T-helper 1 cell (primary cell): Measurements from ENCODE around the gene CD300E.
"Not testable (repeated sequence)": the region's sequence is repeated elsewhere in the genome, so short reads cannot be mapped to it uniquely, and the experiment has no call there.

Experiments
- DNase-seq, 5 donors: peaks; one replicate each; pipeline ENCODE4 v3.0.0-alpha.2; 2012 to 2020

The CD300E gene

DNA sequence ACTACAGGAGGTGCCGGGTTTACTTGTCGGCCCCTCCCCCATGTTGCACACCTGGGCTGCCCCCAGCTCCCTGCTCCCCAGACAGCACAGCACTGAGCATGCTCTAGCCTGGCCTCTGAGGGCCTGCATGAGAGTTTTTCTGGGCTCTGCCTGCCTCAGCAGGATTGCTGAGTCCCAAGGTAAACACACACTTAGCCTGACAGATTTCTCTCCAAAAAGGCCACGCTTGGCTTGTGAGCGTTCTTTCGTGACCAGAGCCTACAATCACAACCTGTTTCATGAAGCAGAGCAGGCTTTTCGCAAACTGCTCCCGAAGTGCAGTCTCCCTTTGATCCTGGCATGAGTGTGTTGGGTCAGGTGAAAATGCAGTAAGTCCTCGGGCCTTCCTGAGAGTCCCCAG lies 9.8 kb upstream of the CD300E start:
- DNase-seq, result no peak

GRCh38 chr17:74632617-74633016 lies 9.1 kb upstream of the CD300E start:
- DNase-seq, result no peak

DNA sequence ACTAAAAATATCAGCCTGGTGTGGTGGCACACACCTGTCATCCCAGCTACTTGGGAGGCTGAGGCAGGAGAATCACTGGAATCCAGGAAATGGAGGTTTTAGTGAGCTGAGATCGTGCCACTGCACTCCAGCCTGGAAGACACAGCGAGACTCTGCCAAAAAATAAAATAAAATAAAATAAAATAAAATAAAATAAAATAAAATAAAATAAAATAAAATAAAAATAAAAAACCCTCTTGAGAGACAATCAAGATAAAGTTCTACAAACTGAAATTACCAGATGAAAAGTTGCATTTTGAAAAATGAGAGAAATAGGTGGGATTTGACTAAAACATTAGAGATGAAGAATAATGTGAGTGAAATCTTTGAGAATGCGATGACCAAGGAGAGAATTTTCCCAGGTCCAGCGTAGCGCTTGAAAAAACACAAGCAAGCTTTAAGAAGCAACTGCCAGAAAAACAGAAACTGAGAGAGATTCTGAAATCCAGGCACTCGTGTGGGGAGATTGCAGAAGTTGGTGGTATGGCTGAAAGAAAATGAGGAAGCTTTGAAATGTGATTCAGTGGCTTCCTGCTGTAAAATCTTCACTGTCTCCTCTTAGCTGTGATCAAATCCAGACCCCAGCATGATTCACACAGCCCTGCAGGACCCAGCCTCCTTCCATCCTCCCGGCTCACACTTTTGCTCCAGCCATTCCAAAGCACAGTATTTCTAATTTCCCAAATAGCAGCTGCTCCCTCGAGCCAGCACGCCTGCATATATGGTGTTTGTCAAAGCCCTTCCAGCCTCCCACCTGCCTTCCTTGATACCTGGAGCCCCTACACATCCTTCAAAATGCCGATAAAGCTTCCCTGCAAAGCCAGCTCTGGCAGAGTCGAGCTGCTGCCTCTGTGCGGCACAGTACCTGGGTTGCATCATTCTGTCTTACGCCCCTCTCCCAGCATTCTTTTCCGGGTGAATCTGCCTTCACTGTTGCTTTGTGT lies 8.2 kb upstream of the CD300E start:
- no peak for DNase-seq

DNA sequence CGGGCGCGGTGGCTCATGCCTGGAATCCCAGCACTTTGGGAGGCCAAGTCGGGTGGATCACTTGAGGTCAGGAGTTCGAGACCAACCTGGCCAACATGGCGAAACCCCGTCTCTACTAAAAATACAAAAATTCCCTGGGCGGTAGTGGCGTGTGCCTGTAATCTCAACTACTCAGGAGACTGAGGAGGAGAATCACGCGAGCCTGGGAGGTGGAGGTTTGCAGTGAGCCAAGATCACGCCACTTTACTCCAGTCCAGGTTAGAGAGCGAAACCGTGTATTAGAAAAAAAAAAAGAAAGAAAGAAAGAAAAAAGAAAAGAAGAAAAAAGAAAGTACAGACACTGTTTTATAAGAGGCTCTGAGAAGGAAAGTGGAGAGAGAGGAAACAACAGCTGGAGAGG lies 6.7 kb upstream of the CD300E start:
- not testable (repeated sequence) for DNase-seq

GRCh38 chr17:74625661-74626060 lies 2.1 kb upstream of the CD300E start:
- no peak for DNase-seq

- no peak for DNase-seq
These were observed 593 bp upstream of the CD300E start for GRCh38 chr17:74624131-74624530.

- DNase-seq, result no peak
These were observed 4.4 kb downstream of the CD300E start for GRCh38 chr17:74619077-74619673.

- DNase-seq, result no peak
These were observed 5.1 kb downstream of the CD300E start for GRCh38 chr17:74618451-74618850.

GRCh38 chr17:74616696-74617095 lies 6.8 kb downstream of the CD300E start:
- no peak for DNase-seq

DNA sequence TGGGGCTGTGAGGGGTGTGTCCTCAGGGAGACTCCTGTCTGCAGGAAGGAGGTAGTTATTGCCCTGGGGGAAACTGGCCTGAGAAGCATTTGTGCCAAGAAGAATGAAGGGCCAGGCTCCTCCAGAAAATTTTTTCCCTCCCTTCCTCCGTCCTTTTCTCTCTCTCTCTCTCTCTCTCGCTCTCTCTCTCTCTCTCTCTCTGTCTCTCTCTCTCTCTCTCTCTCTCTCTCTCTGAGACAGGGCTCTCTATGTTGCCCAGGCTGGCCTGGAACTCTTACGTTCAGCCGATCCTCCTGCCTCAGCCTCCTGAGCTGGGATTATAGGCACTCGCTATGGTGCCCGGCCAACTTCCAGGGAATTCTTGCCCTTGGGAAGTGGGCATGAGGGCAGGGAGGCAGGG lies 11.5 kb downstream of the CD300E start:
- DNase-seq, result no peak

- no peak for DNase-seq
These were observed 13.4 kb downstream of the CD300E start for GRCh38 chr17:74610108-74610507.

GRCh38 chr17:74608511-74608910 lies 15.0 kb downstream of the CD300E start:
- no peak for DNase-seq

DNA sequence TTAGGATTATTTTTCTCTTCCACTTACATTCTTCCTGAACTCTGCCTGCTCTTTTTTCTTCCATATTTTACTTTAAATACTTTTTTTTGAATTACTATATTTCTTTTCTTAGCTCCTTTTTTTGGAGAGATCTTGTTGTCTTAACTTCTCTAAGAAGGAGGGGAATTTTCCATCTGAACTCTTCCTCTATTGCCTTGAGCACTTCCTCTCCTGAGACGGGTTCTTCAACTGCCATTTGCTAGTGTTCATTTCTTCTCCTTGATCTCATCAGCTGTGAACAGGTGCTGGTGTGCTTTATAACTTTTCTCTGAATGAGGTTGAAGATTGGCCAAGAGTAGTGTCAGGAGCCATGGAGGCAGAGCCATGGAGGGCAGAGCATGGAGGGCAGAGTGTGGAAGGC lies 16.3 kb downstream of the CD300E start:
- no peak for DNase-seq

DNA sequence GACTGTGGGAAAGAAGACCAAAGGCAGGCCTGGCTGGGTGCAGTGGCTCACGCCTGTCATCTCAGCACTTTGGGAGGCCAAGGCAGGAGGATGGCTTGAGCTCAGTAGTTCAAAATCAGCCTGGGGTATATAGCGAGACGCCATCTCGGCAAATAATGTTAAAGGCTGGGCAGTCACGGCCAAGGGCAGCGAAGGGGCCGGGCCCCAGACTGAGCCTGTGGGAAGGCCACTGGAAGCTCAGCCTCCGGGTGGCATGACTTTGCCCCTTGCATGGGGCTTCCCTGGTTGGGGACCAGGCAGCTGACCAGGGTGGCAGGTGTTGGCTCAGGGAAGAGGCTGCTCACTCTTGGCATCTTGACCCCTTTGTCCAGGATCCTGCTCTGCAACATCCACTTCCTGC lies 17.5 kb downstream of the CD300E start:
- no peak for DNase-seq

GRCh38 chr17:74605361-74605760 lies 18.2 kb downstream of the CD300E start:
- DNase-seq, result no peak

DNA sequence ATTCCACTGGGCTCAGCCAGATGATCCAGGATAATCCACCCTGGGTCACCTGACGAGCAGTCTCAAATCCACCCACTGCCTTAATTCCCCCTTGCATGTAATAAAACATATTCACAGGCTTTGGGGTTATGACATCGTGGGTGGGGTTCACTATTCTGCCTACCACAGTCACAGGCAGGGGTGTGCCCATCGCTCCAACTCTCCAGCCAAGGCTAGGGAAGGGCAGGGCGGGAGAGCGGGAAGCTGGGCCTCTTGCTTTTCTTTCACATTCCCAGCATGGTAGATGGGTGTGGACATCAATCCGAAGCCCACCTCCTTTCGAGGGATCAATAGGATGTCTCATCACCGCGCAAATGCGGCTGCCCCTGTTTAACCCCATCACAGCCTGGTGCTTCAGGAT lies 18.8 kb downstream of the CD300E start:
- no peak for DNase-seq

DNA sequence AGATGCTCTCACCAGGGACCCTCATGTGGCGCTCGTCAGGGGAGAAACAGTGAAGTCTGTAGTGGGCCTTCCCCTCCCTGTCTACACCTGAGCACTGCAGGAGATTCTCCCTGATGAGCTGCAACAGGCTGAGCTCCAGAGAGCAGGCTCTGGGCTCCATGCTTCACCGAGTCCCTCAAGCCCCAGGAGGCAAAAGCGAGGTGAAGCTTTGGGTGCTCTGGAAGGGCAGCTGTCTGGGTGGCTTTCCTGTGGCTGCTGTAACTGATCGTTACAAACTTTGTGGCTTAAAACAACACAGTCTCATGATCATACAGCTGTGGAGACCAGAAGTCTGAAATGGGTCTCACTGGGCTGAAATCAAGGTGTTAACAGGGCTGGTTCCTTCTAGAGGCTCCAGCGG lies 19.3 kb downstream of the CD300E start:
- no peak for DNase-seq

DNA sequence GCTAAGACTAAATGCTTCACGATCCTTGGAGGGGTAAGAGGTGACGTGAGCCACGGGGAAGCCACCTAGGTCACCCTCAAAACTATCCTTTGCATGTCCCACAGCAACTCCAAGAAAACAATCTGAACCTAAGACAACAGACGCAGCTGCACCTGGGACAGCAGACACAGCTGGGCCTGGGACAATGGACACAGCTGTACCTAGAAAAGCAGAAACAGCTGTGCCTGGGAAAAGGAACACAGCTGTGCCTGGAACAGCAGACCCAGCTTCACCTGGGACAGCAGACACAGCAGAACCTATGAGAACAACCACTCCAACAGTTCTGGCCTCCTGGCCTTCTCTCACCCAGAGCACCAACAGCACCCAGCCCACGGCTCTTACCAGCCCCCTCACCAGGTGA lies 19.8 kb downstream of the CD300E start:
- DNase-seq, result no peak

DNA sequence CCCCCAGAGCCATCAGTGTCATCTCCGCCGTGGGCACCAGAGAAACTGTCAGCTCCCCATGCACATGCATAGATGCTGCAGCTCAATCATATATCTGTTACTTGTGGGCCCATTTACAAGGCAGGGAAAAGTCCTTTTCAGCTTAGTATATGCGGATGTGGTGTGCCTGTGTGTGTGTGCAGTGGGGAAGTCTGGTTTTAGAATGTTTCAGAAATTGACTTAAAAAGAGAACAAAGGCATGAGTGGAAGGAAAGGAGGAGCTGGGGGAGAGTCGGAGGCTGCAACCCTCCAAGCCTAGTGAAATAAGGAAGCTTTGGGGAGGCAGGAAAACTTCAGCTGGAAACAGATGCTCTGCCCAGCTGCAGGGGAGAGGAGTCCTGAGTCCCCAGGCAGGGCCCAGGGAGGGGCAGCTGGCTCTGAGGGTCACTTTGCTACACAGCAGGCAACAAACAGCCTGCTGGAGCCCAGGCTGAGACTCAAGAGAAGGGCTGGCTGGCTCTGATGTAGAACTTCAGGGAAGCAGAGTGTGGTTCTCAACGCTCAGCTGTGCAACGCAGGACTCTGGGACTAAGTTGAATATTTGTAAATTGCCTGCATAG lies 20.4 kb downstream of the CD300E start:
- peak in 1 of 5 donors; percentile 16 for DNase-seq

GRCh38 chr17:74601944-74602572 lies 21.5 kb downstream of the CD300E start:
- DNase-seq, result peak in 2 of 5 donors; percentile 14 to 21

DNA sequence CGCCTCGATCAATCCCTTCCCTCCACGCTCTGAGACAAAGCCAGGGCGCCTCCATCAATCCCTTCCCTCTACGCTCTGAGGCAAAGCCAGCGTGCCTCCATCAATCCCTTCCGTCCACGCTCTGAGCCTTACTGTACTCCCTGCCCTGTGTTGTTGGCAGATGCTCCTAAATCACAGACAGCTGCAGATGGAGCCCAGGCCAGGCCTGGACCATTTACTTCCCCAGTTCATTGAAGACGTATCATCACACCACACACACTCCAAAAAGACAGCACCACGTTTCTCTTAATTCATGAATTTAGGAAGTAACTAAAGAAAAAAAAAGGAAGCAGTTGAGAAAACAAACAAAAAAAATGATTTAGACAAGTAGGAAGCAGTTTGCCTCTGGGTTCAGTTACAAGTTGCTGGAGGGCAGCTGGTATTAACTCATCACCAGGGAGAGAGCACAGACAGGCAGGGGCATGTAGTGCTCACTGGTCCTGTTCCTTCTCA lies 24.0 kb downstream of the CD300E start:
- no peak for DNase-seq

- no peak for DNase-seq
These were observed 24.5 kb downstream of the CD300E start for GRCh38 chr17:74599023-74599399.

DNA sequence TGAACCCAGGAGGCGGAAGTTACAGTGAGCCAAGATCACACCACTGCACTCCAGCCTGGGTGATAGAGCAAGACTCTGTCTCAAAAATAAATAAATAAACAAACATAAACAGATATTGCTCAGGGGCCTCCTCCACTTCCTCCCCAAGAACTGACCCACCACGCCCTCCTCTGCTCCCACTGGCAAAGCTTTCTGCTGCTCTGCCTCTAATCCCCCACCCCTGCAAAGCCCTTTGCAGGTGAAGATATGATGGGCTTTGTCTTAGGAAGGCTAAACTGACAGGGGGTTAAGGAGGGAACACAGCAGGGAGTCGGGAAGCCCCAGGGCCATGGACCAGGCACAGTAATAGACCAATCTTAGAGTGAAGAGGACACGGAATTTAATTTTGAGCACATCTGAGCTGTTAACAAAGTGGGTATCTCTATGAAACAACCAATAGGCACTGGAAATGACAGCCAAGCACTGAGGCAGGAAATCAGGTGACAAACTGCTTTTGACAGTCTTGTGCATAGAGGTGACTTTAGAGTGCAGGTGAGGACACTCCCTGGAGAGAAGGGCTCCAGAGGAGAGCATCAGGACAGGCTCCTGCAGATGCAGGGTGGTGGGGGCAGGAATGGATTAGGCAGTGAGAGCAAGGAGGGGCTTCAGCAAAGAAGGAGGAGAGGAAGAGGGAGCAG lies 25.1 kb downstream of the CD300E start:
- DNase-seq, result no peak
